ENCODE measurements around the gene IGF2BP2.
"Not testable (repeated sequence)": the region's sequence is repeated elsewhere in the genome, so short reads cannot be mapped to it uniquely, and the experiment has no call there.

Gene IGF2BP2

DNA sequence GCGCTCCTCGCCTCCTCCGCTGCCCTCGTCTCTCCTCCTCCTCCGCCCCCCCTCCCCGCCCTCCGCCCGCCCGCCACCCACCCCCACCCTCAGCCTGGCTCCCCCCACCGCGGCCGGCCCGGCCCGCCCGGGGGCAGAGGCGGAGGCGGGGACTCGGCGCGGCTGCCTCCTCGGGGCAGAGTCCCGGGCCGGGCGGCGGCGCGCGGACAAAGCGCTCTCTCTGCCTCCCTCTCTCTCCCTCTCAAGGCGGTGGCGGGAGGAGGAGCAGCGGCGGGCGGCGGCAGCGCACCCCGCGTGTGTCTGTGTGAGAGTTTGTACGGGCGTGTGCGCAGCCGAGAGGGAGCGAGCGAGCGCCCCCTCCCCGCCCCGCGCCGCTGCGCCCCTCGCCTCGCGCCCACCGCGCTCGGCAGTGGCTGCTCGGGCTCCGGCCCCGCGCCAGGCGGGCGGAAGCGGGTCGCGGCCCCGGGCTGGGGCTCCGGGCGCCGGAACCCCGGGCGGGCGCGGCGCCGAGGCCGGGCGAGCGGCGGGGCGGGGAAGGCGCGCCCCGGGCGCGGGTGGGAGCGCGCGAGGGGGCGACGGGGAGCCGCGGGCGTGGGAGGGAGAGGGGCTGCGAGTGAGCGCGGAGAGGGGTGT is at the start of gene IGF2BP2:
Gene IGF2BP2, minus strand, starts transcription at position 37 of the 633 bp plus-strand sequence. CDS start 82 bp downstream, outside the sequence.
- no peak for DNase-seq

DNA sequence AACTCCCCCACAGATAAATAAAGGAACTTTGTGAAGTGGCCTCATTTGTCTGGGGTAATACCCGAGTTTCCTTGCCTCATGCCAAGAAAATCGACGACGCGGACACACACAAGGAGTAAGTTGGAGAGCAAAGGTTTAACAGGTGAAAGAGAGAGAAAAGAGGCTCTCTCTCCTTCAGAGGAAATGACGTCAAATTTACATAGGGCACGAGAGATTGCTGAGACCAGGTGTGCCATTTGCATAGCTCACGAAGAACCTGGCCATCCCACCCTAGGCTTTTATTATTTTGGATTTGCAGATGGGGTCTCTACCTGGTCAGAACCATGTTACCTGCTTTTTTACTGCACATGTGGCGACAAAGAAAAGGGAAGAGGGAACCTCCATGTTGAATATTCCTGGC is 49.3 kb upstream of the IGF2BP2 start:
- no peak for DNase-seq

GRCh38 chr3:185867650-185868049 is 42.8 kb upstream of the IGF2BP2 start:
- DNase-seq, result no peak

DNA sequence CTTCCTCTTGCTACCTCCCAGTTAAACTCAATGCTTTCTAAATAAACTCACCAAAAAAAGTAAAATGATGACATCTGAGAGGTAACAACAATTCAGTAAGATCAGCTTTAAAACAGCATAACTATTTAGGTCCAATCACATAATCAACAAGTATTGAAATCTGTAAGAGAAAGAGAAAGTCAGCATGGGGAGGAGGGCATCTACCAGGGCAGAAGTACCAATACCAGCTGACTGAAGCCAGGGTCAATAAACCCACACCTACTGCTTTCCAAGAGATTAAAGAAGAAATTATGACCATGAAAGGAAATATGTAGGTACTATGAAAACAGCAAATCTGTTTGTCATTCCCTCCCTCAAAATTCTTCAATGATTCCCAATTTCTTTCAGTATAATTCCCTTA is 42.2 kb upstream of the IGF2BP2 start:
- DNase-seq, result no peak

DNA sequence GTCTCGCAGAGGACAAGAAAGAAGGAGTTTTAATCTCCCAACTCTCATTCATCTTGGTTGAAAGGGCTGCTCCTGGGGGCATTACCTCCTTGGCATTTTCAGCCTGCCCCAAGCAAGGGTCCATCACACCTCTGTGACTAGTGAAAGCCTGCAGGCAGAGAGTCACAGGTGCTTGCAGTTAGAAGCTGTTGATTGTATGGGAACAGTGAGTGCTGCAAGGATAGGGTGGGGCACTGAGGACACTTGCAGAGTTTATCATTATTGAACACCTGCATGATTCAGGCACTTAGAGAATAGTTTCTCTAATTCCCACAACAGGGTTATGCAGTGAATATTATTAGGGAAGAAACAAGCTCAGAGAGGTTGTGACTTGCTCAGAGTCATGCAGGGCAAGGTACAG is 41.7 kb upstream of the IGF2BP2 start:
- DNase-seq, result no peak

GRCh38 chr3:185865247-185865646 is 40.4 kb upstream of the IGF2BP2 start:
- DNase-seq, result no peak

DNA sequence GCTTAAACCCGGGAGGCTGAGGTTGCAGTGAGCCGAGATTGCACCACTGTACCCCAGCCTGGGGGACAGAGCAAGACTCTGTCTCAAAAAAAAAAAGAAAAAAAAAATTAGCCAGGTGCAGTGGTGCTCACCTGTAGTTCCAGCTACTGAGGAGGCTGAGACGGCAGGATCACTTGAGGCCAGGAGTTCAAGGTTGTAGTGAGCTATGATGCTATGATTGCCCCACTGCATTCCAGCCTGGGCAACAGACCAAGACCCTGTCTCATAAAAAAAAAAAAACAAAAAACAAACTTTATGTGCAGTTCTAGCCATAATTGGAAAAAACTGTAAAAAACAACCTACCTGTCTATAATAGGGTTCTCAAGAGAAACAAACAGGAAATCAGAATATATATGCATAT is 39.9 kb upstream of the IGF2BP2 start:
- no peak for DNase-seq

DNA sequence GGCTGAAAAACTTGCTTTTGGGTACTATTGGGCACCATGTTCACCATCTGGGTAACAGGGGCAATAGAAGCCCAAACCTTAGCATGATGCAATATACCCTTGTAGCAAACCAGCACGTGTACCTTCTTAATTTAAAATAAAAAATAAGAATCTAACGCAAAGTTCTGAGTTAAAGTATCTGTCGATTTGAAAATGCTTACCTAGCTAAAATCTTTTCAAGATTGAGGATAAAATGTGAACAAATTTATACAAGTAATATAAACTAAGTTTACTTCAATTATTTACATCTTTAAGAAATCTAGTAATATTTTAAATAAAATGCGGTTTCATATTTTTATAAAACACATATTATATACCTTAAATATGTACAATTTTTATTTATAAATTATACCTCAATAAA is 38.1 kb upstream of the IGF2BP2 start:
- no peak for DNase-seq

DNA sequence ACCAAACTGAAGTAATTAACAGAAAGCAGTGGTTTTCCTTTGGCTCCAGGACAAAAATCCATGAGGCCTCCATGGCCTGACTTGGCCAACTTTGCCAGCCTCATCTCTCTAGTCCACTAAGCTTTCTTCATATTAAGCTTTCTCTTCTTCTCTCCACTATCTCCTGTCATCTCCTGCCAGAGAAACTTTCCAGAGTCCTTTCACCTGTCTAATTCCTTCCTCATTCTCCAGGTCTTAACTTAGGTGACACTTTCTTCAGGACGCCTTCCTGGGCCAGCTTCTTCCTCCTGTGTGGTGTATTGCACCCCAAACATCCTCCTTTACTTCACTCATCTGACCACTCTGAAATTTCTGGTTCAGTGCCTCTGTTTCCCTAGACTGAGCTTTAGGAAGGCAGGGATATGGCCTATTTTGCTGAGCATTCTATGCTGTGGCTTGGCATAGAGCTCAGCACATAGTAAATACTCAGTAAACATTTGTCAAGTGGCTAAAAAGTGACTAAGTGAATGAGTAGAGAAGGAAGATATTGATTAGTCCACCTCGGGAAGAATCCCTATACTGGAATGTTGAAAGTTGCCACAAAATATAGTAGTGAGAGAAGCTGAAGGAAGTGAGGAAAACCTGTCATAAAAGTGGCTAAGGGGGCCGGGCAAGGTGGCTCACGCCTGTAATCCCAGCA is 34.6 kb upstream of the IGF2BP2 start:
- DNase-seq, result no peak

- no peak for DNase-seq
Observed at GRCh38 chr3:185858502-185859225, 33.8 kb upstream of the IGF2BP2 start.

DNA sequence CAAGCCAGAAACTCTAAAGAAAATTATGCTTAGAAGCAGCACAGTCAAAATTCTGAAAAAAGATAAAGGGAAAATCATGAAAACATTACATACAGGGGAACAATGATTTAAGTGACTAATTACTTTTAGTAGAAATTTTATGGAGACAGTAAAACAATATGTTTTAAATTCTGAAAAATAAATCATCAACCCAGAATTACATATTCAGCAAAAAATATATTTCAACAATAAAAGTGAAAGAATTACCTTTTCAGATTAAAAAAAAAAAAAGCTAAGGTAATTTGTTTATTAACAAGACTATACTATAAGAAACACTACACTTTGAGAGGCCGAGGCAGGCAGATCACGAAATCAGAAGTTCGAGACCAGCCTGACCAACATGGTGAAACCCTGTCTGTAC is 32.4 kb upstream of the IGF2BP2 start:
- DNase-seq, result no peak

DNA sequence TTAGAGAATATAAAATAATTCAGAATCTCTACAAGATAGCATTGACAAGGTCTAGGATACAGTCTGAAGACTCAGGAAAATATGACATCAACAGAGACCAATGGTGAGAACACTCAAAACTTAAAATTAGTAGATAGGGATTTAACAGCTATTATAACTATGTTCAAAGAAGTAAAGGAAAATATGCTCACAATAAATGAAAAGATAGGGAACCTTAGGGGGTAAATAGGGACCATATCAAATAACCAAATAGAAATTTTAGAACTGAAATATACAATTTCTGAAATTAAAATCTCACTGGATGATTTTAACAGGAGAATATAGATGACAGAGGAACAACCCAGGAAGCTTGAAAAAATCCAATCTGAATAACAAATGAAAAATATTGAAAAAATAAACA is 31.8 kb upstream of the IGF2BP2 start:
- DNase-seq, result no peak

GRCh38 chr3:185853771-185854170 is 28.9 kb upstream of the IGF2BP2 start:
- DNase-seq, result not testable (repeated sequence)

- DNase-seq, result no peak
Observed at GRCh38 chr3:185852635-185853034, 27.8 kb upstream of the IGF2BP2 start.

GRCh38 chr3:185851959-185852358 is 27.1 kb upstream of the IGF2BP2 start:
- DNase-seq, result no peak

DNA sequence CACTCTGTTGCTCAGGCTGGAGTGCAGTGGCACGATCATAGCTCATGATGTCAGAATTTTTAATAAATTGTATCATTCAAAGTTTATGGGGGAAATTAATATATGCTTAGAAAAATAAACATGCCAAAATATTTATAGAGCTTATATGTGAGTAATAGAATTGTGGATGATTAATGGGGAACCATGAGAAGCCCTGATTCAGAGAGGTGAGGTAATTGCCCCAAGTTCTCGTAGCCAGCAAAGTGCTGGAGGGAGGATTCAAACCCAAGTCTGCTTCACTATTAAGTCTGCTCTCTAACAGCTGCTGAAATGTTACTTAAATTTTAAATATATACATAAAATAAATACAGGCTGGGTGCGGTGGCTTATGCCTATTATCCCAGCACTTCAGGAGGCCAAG is 26.2 kb upstream of the IGF2BP2 start:
- DNase-seq, result no peak

- no peak for DNase-seq
Observed at GRCh38 chr3:185847506-185847905, 22.7 kb upstream of the IGF2BP2 start.

GRCh38 chr3:185846037-185846436 is 21.2 kb upstream of the IGF2BP2 start:
- DNase-seq, result no peak

GRCh38 chr3:185844051-185844450 is 19.2 kb upstream of the IGF2BP2 start:
- no peak for DNase-seq

- DNase-seq, result no peak
Observed at GRCh38 chr3:185843635-185844034, 18.8 kb upstream of the IGF2BP2 start.

- no peak for DNase-seq
Observed at GRCh38 chr3:185843126-185843525, 18.3 kb upstream of the IGF2BP2 start.

DNA sequence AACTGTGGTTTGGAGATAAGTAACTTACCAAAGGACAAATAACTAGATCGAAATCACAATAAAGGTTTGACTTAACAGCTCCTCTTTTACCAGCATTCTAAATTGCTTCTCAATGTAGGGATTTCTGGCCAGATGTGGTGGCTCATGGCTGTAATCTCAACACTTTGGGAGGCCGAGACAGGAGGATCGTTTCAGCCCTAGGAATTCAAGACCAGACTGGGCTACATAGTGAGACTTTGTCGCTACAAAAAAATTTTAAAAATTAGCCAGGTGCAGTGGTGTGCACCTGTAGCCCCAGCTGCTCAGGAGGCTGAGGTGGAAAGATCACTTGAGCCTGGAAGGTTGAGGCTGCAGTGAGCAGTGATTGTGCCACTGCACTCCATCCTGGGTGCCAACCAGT is 17.4 kb upstream of the IGF2BP2 start:
- DNase-seq, result no peak

- not testable (repeated sequence) for DNase-seq
Observed at GRCh38 chr3:185838417-185838989, 13.7 kb upstream of the IGF2BP2 start.

GRCh38 chr3:185837414-185837813 is 12.6 kb upstream of the IGF2BP2 start:
- DNase-seq, result no peak
